ENCODE data around the gene ACIN1.
A peak's percentile ranks its signal among the peaks of the same experiment; 100 is the strongest.

ACIN1 gene, protein sequence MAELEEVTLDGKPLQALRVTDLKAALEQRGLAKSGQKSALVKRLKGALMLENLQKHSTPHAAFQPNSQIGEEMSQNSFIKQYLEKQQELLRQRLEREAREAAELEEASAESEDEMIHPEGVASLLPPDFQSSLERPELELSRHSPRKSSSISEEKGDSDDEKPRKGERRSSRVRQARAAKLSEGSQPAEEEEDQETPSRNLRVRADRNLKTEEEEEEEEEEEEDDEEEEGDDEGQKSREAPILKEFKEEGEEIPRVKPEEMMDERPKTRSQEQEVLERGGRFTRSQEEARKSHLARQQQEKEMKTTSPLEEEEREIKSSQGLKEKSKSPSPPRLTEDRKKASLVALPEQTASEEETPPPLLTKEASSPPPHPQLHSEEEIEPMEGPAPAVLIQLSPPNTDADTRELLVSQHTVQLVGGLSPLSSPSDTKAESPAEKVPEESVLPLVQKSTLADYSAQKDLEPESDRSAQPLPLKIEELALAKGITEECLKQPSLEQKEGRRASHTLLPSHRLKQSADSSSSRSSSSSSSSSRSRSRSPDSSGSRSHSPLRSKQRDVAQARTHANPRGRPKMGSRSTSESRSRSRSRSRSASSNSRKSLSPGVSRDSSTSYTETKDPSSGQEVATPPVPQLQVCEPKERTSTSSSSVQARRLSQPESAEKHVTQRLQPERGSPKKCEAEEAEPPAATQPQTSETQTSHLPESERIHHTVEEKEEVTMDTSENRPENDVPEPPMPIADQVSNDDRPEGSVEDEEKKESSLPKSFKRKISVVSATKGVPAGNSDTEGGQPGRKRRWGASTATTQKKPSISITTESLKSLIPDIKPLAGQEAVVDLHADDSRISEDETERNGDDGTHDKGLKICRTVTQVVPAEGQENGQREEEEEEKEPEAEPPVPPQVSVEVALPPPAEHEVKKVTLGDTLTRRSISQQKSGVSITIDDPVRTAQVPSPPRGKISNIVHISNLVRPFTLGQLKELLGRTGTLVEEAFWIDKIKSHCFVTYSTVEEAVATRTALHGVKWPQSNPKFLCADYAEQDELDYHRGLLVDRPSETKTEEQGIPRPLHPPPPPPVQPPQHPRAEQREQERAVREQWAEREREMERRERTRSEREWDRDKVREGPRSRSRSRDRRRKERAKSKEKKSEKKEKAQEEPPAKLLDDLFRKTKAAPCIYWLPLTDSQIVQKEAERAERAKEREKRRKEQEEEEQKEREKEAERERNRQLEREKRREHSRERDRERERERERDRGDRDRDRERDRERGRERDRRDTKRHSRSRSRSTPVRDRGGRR

GRCh38 chr14:23094666-23095195 lies at the start of gene ACIN1:
ACIN1 (minus strand) TSS chr14:23095136; CDS start chr14:23095112, 24 bp downstream.
- no peaks in the 10 kb centered on the region for H3K27me3 ChIP-seq (ENCODE audit: insufficient read depth, low read length)
- no peaks in the 10 kb centered on the region for H3K9me3 ChIP-seq (ENCODE audit: insufficient read depth, low read depth, low read length)
- peak within 1 kb of the TSS; percentile 97 for H3K27ac ChIP-seq (ENCODE audit: low read length)
- peaks cover 63% of the 10 kb centered on the region for H3K36me3 ChIP-seq (ENCODE audit: insufficient read depth, low read depth, low read length)
- H3K4me1 ChIP-seq (ENCODE audit: insufficient read depth, low read length) = peaks cover 6% of the 10 kb centered on the region; the same call in 1 of the 2 replicates
- peak within 1 kb of the TSS; percentile 99 for H3K9ac ChIP-seq (ENCODE audit: low read depth, low read length)
- H3K4me3 ChIP-seq (ENCODE audit: low read length) = peak within 1 kb of the TSS; percentile 92

DNA sequence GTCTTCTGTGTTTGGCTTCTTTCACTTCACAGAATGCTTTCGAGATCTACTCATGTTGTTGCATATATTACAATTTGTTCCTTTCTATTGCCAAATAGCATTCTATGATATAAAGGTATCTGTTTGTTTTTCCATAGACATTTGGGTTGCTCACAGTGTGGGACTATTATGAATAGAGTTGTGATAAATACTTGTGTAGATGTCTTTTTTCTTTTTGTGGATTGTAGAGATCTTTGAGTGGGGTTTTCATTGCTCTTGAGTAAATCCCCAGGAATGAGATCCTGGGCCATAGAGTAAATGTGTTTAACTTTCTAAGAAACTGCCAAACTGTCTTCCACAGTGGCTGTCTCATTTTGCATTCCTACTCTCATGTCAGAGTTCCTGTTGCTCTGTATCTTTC lies 49.0 kb upstream of the ACIN1 start:
- H3K4me3 ChIP-seq (ENCODE audit: low read length) = no peak overlapping the region
- peaks cover 83% of the 10 kb centered on the region for H3K36me3 ChIP-seq (ENCODE audit: insufficient read depth, low read depth, low read length)
- no peak overlapping the region for H3K9ac ChIP-seq (ENCODE audit: low read depth, low read length)

GRCh38 chr14:23142826-23143225 lies 47.9 kb upstream of the ACIN1 start:
- Histone ChIP-seq H3K27me3 (ENCODE audit: insufficient read depth, low read length) (no peaks in the 10 kb centered on the region), H3K36me3 (ENCODE audit: insufficient read depth, low read depth, low read length) (peaks cover 84% of the 10 kb centered on the region), H3K9ac (ENCODE audit: low read depth, low read length) (no peak overlapping the region), H3K4me3 (ENCODE audit: low read length) (no peak overlapping the region), H3K9me3 (ENCODE audit: insufficient read depth, low read depth, low read length) (no peaks in the 10 kb centered on the region), H3K4me1 (ENCODE audit: insufficient read depth, low read length) (0 out of 2 replicates have a peak, but pooled peaks cover 6% of the 10 kb centered on the region), H3K27ac (ENCODE audit: low read length) (no peak overlapping the region)

More for the DNA sequence above, 49.0 kb upstream of the ACIN1 start:
- Histone ChIP-seq H3K4me1 (ENCODE audit: insufficient read depth, low read length) (0 out of 2 replicates have a peak, but pooled peaks cover 6% of the 10 kb centered on the region), H3K27ac (ENCODE audit: low read length) (no peak overlapping the region), H3K9me3 (ENCODE audit: insufficient read depth, low read depth, low read length) (no peaks in the 10 kb centered on the region), H3K27me3 (ENCODE audit: insufficient read depth, low read length) (no peaks in the 10 kb centered on the region)

DNA sequence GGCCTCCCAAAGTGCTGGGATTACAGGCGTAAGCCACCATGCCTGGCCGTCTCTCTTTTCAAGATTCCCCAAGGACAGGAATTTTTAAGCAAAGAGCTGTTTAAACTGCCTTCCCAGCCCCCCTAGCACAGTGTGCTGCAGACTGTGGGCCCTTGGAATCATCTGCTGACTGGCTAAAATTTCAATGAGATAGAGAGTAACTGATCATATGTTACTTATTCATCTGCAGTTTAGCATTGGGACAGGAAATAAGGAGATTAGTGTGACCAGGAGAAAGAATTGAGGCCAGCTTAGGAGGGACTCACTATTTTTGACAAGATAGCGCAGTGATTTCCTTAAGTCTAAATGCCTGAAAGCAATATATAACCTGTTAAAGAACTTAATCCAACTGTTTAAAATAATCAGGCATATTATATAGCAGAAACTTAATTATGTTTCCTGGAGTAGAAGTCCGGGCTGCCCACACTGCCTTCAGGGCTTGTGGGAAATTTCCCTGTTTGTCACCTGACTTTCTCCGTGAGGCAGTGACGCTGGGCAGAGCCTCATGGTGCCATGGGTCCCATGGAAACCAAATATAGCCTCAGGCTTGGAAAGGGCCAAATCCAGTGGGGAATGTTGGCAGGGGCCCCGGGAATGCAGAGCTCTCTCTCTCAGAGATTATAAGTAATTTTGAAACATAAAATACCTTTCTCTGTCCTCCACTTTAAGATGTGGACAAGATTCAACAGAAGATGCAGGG lies 46.9 kb upstream of the ACIN1 start:
- H3K9ac ChIP-seq (ENCODE audit: low read depth, low read length) = no peak overlapping the region
- peaks cover 84% of the 10 kb centered on the region for H3K36me3 ChIP-seq (ENCODE audit: insufficient read depth, low read depth, low read length)
- 0 out of 2 replicates have a peak, but pooled peaks cover 6% of the 10 kb centered on the region for H3K4me1 ChIP-seq (ENCODE audit: insufficient read depth, low read length)
- no peaks in the 10 kb centered on the region for H3K27me3 ChIP-seq (ENCODE audit: insufficient read depth, low read length)
- H3K9me3 ChIP-seq (ENCODE audit: insufficient read depth, low read depth, low read length) = no peaks in the 10 kb centered on the region
- no peak overlapping the region for H3K4me3 ChIP-seq (ENCODE audit: low read length)
- no peak overlapping the region for H3K27ac ChIP-seq (ENCODE audit: low read length)

GRCh38 chr14:23140371-23140770 lies 45.4 kb upstream of the ACIN1 start:
- no peaks in the 10 kb centered on the region for H3K27me3 ChIP-seq (ENCODE audit: insufficient read depth, low read length)
- no peaks in the 10 kb centered on the region for H3K4me1 ChIP-seq (ENCODE audit: insufficient read depth, low read length)
- peaks cover 85% of the 10 kb centered on the region for H3K36me3 ChIP-seq (ENCODE audit: insufficient read depth, low read depth, low read length)
- no peaks in the 10 kb centered on the region for H3K9me3 ChIP-seq (ENCODE audit: insufficient read depth, low read depth, low read length)
- no peak overlapping the region for H3K27ac ChIP-seq (ENCODE audit: low read length)
- no peak overlapping the region for H3K9ac ChIP-seq (ENCODE audit: low read depth, low read length)
- no peak overlapping the region for H3K4me3 ChIP-seq (ENCODE audit: low read length)

DNA sequence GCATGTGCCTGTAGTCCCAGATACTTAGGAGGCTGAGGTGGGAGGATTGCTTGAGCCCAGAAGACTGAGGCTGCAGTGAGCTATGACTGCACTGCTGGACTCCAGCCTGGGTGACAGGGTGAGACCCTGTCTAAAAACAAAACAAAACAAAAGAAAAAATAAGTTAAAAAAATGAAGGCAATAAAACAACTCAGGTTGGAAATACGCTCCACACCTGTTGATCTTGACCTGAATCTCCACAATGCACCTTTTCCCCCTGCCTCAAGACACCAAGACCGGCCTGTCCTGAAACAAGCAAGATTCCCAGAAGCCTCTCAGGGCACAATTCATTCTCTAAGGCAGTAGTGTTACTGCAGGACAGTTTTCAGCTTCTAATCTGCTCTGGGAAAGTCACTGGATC lies 44.9 kb upstream of the ACIN1 start:
- H3K36me3 ChIP-seq (ENCODE audit: insufficient read depth, low read depth, low read length) = peaks cover 85% of the 10 kb centered on the region
- no peaks in the 10 kb centered on the region for H3K4me1 ChIP-seq (ENCODE audit: insufficient read depth, low read length)
- no peaks in the 10 kb centered on the region for H3K27me3 ChIP-seq (ENCODE audit: insufficient read depth, low read length)
- no peaks in the 10 kb centered on the region for H3K9me3 ChIP-seq (ENCODE audit: insufficient read depth, low read depth, low read length)
- H3K4me3 ChIP-seq (ENCODE audit: low read length) = no peak overlapping the region
- no peak overlapping the region for H3K27ac ChIP-seq (ENCODE audit: low read length)
- no peak overlapping the region for H3K9ac ChIP-seq (ENCODE audit: low read depth, low read length)

DNA sequence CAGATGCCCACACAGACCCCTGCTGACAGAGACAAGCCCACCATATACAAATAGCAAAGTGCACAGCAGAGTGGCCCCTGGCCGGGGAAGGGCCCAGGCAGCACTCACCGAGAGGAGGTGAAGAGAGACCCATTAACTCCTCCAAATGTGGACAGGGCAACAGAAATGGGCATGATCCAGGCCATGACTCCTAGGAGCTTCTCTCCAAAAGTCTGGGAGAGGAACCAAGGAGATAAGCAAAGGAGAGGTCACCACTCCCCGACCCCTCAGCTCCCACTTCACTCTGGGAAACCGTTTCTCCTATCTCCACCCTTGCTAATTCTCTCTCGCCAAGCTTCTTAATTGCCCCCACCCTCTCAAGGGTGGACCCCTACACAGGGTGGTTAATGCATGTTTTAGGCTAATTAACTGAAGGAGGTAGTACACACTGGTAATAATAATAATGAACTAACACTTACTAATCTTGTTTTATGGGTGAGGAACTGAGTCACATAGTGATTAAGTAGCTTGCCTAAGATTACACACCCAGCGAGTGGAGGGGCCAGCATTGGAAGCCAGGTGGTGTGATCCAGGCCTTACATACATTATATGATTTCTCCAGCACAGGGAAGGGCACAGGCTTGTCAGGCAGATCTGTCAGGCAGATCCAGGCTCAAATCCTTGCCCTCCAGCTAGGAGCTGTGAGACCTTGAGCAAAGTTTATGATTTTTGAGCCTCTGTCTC lies 43.0 kb upstream of the ACIN1 start:
- H3K27me3 ChIP-seq (ENCODE audit: insufficient read depth, low read length) = no peaks in the 10 kb centered on the region
- H3K27ac ChIP-seq (ENCODE audit: low read length) = no peak overlapping the region
- no peak overlapping the region for H3K4me3 ChIP-seq (ENCODE audit: low read length)
- no peaks in the 10 kb centered on the region for H3K4me1 ChIP-seq (ENCODE audit: insufficient read depth, low read length)
- H3K9me3 ChIP-seq (ENCODE audit: insufficient read depth, low read depth, low read length) = no peaks in the 10 kb centered on the region
- H3K9ac ChIP-seq (ENCODE audit: low read depth, low read length) = no peak overlapping the region
- H3K36me3 ChIP-seq (ENCODE audit: insufficient read depth, low read depth, low read length) = peaks cover 77% of the 10 kb centered on the region

GRCh38 chr14:23137192-23137812 lies 42.4 kb upstream of the ACIN1 start:
- Histone ChIP-seq H3K27me3 (ENCODE audit: insufficient read depth, low read length) (no peaks in the 10 kb centered on the region), H3K9ac (ENCODE audit: low read depth, low read length) (no peak overlapping the region), H3K9me3 (ENCODE audit: insufficient read depth, low read depth, low read length) (no peaks in the 10 kb centered on the region), H3K27ac (ENCODE audit: low read length) (no peak overlapping the region), H3K36me3 (ENCODE audit: insufficient read depth, low read depth, low read length) (peaks cover 70% of the 10 kb centered on the region), H3K4me1 (ENCODE audit: insufficient read depth, low read length) (no peaks in the 10 kb centered on the region), H3K4me3 (ENCODE audit: low read length) (no peak overlapping the region)

DNA sequence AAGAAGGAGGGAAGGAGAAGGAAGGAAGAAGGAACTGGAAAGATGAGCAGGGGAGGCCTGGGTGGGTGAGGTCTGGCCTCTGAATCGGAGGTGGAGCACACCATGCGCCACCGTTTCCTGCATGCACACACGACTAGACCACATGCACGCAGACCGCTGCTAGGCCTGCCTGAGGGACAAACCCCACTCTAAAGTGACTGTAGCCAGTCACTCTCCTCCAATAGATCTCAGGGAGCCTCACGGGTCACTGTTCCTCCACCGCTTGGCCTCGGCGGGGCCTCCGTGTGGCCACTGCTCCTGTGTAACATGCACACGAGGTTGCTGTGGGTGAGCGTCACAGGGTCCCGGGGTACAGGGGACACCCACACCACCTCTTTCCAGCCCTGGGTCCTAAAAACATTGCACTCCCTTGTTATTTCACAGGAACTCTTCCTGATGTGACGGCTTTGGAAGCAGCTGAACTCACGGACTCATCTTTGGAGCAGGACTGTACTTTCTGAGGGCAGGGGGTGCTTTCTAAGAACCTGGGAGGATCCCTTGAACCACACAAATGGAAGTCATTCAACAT lies 41.7 kb upstream of the ACIN1 start:
- Histone ChIP-seq H3K9ac (ENCODE audit: low read depth, low read length) (no peak overlapping the region), H3K27ac (ENCODE audit: low read length) (no peak overlapping the region), H3K36me3 (ENCODE audit: insufficient read depth, low read depth, low read length) (peaks cover 65% of the 10 kb centered on the region), H3K9me3 (ENCODE audit: insufficient read depth, low read depth, low read length) (no peaks in the 10 kb centered on the region), H3K4me1 (ENCODE audit: insufficient read depth, low read length) (no peaks in the 10 kb centered on the region), H3K27me3 (ENCODE audit: insufficient read depth, low read length) (no peaks in the 10 kb centered on the region), H3K4me3 (ENCODE audit: low read length) (no peak overlapping the region)

DNA sequence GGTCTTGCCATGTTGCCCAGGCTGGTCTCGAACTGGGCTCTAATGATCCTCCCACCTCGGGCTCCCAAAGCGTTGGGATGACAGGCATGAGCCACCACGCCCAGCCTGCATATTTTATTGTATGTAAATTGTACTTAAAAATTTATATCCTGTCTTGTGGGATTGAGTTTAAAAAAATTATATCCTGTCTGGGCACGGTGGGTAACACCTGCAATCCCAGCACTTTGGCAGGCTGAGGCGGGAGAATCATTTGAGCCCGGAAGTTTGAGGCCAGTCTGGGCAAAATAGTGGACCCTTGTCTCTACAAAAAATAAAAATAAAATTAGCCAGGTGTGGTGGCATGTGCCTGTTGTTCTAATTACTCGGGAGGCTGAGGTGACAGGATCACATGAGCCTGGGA lies 38.0 kb upstream of the ACIN1 start:
- Histone ChIP-seq H3K27me3 (ENCODE audit: insufficient read depth, low read length) (no peaks in the 10 kb centered on the region), H3K36me3 (ENCODE audit: insufficient read depth, low read depth, low read length) (peaks cover 67% of the 10 kb centered on the region)

More for the DNA sequence above, 38.0 kb upstream of the ACIN1 start:
- Histone ChIP-seq H3K9me3 (ENCODE audit: insufficient read depth, low read depth, low read length) (no peaks in the 10 kb centered on the region), H3K4me1 (ENCODE audit: insufficient read depth, low read length) (no peaks in the 10 kb centered on the region), H3K9ac (ENCODE audit: low read depth, low read length) (no peak overlapping the region), H3K4me3 (ENCODE audit: low read length) (no peak overlapping the region), H3K27ac (ENCODE audit: low read length) (no peak overlapping the region)

Data from iPS-20b (cell line).